NCI-H524 (cell line): Measurements from ENCODE around the gene LRRK1.

ENCODE experiments used
- DNase-seq, 2 experiments: peaks; one replicate each; lab custom pipeline; 2025; lab: John Stamatoyannopoulos, UW

Gene LRRK1

GRCh38 chr15:101113114-101114005 lies 194.2 kb downstream of the LRRK1 start:
- DNase-seq: no peak

DNA sequence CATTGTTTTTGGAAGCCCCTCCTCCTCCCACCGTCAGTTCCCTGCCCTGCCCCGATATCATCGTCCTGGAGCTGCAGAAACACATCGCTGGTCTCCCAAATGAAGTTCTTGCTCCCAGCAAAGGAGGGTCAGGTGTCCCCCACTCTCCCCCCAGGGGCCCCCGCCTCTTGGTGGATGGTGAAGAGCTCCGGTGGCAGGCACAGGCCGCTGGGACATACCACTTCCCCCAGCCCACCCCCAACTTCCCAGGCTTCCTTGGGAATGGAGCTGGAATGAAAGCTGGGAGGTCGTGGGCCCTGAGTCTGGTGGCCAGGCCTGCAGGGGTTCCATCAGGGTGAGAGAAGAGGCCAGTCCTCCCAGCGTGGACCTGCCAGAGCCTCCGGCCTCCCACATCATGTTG lies 195.0 kb downstream of the LRRK1 start:
- no peak for DNase-seq

DNA sequence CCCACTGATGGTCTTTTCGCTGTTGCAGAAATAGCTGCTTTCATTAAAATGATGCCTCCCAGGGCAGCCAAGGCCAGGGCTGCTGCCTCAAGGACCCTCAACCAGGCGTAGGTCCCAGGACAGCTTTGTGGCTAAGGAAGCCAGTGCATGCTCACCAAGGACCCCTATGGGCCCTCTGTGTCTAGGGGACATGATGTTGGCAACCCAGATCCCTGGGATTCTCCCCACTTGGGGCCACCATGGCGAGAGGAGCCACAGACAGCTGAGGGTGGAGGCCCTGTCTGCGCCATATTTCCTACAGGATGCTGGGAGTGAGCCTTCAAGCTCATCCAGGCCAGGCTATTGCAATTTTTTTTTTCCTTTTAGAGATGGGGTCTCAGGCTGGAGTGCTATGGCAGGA lies 195.5 kb downstream of the LRRK1 start:
- DNase-seq: no peak

DNA sequence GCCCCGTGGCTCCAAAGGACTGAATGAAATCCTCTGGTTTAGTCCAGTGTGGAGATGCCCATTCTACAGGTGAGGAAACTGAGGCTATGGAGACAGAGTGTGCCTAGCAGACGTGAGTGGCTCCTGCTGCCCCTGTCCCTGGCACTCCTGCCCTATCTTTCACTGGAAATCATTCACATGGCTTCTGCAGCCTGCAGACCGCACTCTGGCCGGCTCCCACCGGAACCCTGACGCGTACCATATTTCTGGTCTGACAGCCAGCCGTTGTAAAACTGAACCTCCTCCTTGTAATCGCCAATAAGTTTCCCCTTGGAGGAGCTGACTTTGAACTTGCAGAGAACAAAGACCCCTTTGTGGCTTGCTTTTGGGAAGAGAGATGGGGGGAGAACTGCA lies 196.2 kb downstream of the LRRK1 start:
- DNase-seq: no peak

DNA sequence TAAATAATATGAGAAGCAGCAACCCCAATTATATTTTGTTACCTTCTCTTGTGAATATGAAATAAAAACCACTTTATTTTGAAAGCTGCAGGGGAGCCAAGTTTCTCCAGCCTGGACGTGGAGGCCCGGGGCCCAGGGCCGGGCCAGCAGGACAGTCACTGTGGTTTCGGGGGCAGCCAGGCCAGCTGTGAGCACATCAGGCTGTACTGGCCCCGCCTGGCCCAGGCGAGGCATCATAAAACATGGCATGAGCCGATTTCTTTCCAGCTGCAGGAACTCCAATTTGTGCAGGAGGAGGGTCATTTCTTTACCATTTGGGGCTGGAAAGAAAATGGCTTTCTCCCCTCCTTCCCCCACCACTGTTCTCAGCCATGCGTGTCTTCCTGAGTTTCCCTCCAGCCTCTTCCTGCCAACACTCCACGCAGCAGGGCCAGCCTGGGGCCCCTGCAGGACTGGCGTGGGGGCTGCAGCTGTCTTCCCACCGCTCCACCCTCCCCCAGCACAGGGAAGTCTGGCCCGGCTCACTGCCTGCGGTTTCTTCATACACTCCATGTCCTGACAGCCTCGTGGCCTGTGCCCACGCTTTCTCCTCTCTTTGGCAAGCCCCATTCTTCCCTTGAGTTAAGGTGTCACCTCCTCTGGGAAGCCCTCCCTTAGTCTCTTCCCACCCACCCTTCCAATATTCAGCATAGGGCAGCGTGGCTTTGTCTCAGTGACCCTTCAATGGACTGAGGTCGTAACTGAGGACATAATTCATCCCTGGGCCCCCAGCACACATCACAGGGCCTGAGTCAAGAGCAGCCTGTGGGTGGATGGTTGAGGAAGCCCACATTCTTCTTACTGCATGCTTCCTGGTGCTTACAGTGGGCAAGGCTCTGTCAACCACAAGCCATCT lies 196.9 kb downstream of the LRRK1 start:
- DNase-seq: no peak

GRCh38 chr15:101116681-101116976 lies 197.5 kb downstream of the LRRK1 start:
- no peak for DNase-seq

GRCh38 chr15:101118116-101118515 lies 199.0 kb downstream of the LRRK1 start:
- DNase-seq: no peak

- DNase-seq: no peak
Measured at GRCh38 chr15:101118615-101119014, 199.5 kb downstream of the LRRK1 start.

DNA sequence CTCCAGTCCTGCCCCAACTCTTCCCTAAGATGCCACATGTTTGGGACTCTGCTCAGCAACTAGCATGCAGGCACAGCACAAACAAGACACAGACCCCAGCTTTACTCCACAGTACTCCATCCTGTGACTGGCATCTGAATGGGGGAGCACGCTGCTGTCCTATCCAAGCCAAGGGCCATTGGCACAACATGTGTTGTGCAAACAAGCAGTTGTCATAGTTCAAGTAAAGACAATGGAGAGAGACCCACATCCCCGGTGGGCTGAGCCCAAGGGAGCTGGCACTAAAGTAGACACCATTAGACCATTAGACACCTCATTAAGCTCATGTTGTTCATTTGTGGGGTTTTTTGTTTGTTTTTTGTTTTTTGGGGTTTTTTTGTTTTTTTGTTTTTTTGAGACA lies 200.0 kb downstream of the LRRK1 start:
- no peak for DNase-seq
